ENCODE measurements around the gene PSD2.

DNA sequence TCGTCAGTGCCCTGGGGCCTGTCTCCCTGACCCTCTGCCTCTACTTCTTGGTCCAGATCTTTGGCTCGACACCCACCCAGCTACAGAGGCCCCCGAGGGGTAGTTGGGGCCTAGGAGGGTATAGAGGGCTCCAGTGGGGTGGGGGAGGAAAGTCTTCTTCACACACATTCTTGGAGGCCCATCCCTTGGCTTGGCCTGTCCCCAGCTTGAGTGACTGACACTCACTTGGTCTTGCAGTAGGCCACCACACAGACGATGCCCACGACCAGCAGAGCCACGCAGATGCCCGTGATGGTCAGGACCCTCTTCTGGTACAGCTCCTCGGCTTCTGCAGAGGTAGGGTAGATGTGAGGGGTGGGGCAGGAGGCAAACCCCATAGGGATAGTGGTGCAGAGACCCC lies 59.8 kb downstream of the PSD2 start:
- no peak for TF ChIP-seq U2AF2 (IDR thresholded peaks at IDR 0.05; ENCODE audit: low read depth, low read length)
- TF ChIP-seq GABPA (IDR thresholded peaks at IDR 0.05; ENCODE audit: low read depth, low read length), result no peak
- no peak for TF ChIP-seq GABPA (CRISPR knock-in tag; IDR thresholded peaks at IDR 0.05; ENCODE audit: low read depth)
- no peak for TF ChIP-seq YY1 (IDR thresholded peaks at IDR 0.05; ENCODE audit: insufficient read depth, insufficient replicate concordance, low read depth, low read length)

Data from HepG2 (cell line).